Measurements from ENCODE around the gene OPCML.

DNA sequence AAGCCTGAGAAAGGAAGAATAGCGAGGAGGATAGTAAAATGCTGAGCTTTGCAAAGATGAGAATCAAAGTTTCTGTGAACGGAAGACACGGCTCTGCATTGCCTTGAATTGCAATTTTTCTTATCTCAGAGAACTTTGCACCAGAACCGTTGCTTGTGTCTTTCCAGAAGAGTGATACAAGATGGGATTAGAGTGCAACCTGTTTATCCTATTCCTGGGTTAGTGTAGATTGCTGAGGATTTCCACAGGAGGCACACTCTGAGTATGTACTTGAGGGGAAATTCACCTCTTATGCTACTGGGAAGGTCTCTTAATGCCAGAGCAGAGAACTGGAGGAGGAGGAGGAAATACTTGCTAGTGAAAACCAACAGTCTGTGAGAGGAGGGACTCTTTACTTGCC lies 377.5 kb downstream of the OPCML start:
- TF ChIP-seq, protein P1, sequence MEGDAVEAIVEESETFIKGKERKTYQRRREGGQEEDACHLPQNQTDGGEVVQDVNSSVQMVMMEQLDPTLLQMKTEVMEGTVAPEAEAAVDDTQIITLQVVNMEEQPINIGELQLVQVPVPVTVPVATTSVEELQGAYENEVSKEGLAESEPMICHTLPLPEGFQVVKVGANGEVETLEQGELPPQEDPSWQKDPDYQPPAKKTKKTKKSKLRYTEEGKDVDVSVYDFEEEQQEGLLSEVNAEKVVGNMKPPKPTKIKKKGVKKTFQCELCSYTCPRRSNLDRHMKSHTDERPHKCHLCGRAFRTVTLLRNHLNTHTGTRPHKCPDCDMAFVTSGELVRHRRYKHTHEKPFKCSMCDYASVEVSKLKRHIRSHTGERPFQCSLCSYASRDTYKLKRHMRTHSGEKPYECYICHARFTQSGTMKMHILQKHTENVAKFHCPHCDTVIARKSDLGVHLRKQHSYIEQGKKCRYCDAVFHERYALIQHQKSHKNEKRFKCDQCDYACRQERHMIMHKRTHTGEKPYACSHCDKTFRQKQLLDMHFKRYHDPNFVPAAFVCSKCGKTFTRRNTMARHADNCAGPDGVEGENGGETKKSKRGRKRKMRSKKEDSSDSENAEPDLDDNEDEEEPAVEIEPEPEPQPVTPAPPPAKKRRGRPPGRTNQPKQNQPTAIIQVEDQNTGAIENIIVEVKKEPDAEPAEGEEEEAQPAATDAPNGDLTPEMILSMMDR (IDR thresholded peaks at IDR 0.05) = no peak
- TF ChIP-seq EP300 (IDR thresholded peaks at IDR 0.05; ENCODE audit: low read depth) (no peak), POLR2A (IDR thresholded peaks at IDR 0.05) (no peak), POLR2AphosphoS5 (IDR thresholded peaks at IDR 0.05) (no peak)

Data from transverse colon (tissue), 4 donors.